ENCODE measurements around the gene EHF. TPM values are rescaled to one million over a fixed set of nuclear protein-coding genes. Genes with fewer than 3 reads are reported as not detected.

The EHF gene
- total and polyA plus RNA-seq, 2 of the 13 experiments (the other 11 are each of a cell fraction or from before 2014, with no cell fraction given), result 0.04 to 0.46 TPM

- POLR2A ChIA-PET, result no interaction called here
- in situ Hi-C loops (cut with HindIII; ENCODE audit: extremely low pct_ligation_motif_present, low pct_unique_long_range_greater_than_20kb), result loop anchor here (10.0 kb wide), 1 partner anchor 115 kb away; no protein-coding TSS in a partner anchor
Measured at GRCh38 chr11:34669458-34669857, 48.6 kb downstream of the EHF start.

DNA sequence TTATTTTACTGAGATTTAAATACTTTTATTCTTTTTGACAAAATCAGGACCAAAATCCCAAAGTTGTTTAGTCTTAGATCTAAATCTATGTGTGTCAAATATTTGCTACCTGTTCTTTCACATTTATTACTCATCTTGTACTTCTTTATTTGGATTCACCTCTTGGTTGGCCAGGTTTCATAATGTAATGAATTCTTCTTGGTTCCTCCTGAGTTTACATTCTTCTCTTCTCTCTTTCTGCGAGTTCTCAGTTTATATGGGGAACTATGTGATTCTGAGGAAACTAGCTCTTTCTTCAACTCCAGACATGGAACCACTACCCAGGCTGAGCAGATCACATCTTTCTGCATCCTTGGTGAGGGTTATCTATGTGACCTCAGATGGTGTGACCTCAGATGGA lies 50.2 kb downstream of the EHF start:
- ATAC-seq (no peak), FAIRE-seq (no peak), DNase-seq (ENCODE audit: low spot score) (no peak)
- Histone ChIP-seq H3K4me3 (replicated peaks in 1 of 3; ENCODE audit: insufficient read depth in 1 of 3, low read depth in 2 of 3, low read length in 3 of 3) (no peak overlapping the region), H4K20me1 (ENCODE audit: insufficient read depth, low read length) (no peaks in the 10 kb centered on the region), H3K27ac (ENCODE audit: extremely low read length, insufficient read depth, low read length) (no peak overlapping the region), H3K9ac (ENCODE audit: insufficient read depth, low read depth, low read length) (no peak overlapping the region), H3K79me2 (ENCODE audit: insufficient read depth, low read length) (no peaks in the 10 kb centered on the region), H3K4me2 (ENCODE audit: low read depth, low read length) (no peak overlapping the region), H3K4me1 (ENCODE audit: insufficient read depth, low read length) (peaks cover 58% of the 10 kb centered on the region), H3K9me3 (ENCODE audit: low read length) (no peaks in the 10 kb centered on the region), H3K36me3 (replicated peaks in 1 of 2; ENCODE audit: control insufficient read depth in 1 of 2, insufficient read depth in 2 of 2, low read length in 2 of 2) (no peaks in the 10 kb centered on the region), H2AFZ (ENCODE audit: low read length) (no peak overlapping the region), H3K27me3 (ENCODE audit: control insufficient read depth in 1 of 2, insufficient read depth in 2 of 2, low read length in 2 of 2) (no peaks in the 10 kb centered on the region)
- ChIA-PET POLR2A (no interaction called here), CTCF (ENCODE audit: low intra/inter-chr PET ratio, low total read pairs) (no interaction called here)
- BruUV-seq (replicated peaks), result no TSS peak
- in situ Hi-C loops (cut with HindIII; ENCODE audit: extremely low pct_ligation_motif_present, low pct_unique_long_range_greater_than_20kb), result no loop called here
- WGBS (ENCODE audit: low lambda C conversion rate), result 97% methylated on average over 1 of the region's 1 CpG
- intact Hi-C loops (cut with micrococcal nuclease; ENCODE audit: unreplicated experiment), result no loop called here
- no peak for TF ChIP-seq TIGD3 (CRISPR knock-in tag; IDR thresholded peaks at IDR 0.05; ENCODE audit: borderline replicate concordance)
- no peak for TF ChIP-seq ZC3H4 (CRISPR knock-in tag; IDR thresholded peaks at IDR 0.05; ENCODE audit: borderline replicate concordance)
- TF ChIP-seq SRSF1 (optimal IDR thresholded peaks at IDR 0.05; ENCODE audit: low read depth, low read length), result no peak
- no peak for TF ChIP-seq FOXA1 (IDR thresholded peaks at IDR 0.05)
- TF ChIP-seq FOXA1 (CRISPR knock-in tag; IDR thresholded peaks at IDR 0.05), result no peak
- TF ChIP-seq HNRNPUL1 (IDR thresholded peaks at IDR 0.05; ENCODE audit: low read depth, low read length), result no peak
- TF ChIP-seq IKZF5 (CRISPR knock-in tag; IDR thresholded peaks at IDR 0.05), result no peak
- TF ChIP-seq ZNF354B (CRISPR knock-in tag; IDR thresholded peaks at IDR 0.05), result no peak
- TF ChIP-seq HNRNPLL (IDR thresholded peaks at IDR 0.05; ENCODE audit: low read depth, low read length, poor library complexity, severe bottlenecking), result no peak
- TF ChIP-seq ZNF724P (CRISPR knock-in tag; IDR thresholded peaks at IDR 0.05; ENCODE audit: borderline replicate concordance), result no peak
- TF ChIP-seq CHCHD3 (CRISPR knock-in tag; IDR thresholded peaks at IDR 0.05), result no peak
- TF ChIP-seq ZNF552 (CRISPR knock-in tag; IDR thresholded peaks at IDR 0.05; ENCODE audit: borderline replicate concordance), result no peak
- TF ChIP-seq ZFAT (CRISPR knock-in tag; conservative IDR thresholded peaks at IDR 0.05), result no peak
- TF ChIP-seq ZNF431 (CRISPR knock-in tag; IDR thresholded peaks at IDR 0.05; ENCODE audit: borderline replicate concordance, low read depth), result no peak
- no peak for TF ChIP-seq HOXA3 (CRISPR knock-in tag; IDR thresholded peaks at IDR 0.05)
- TF ChIP-seq E2F5 (CRISPR knock-in tag; conservative IDR thresholded peaks at IDR 0.05), result no peak

More at GRCh38 chr11:34669458-34669857, 48.6 kb downstream of the EHF start:
- H3K4me2 ChIP-seq (ENCODE audit: low read depth, low read length), result no peak overlapping the region
- H4K20me1 ChIP-seq (ENCODE audit: insufficient read depth, low read length), result no peaks in the 10 kb centered on the region
- FAIRE-seq, result no peak
- no peak overlapping the region for H3K27ac ChIP-seq (ENCODE audit: extremely low read length, insufficient read depth, low read length)
- DNase-seq (ENCODE audit: low spot score), result no peak
- peaks cover 70% of the 10 kb centered on the region for H3K4me1 ChIP-seq (ENCODE audit: insufficient read depth, low read length)
- intact Hi-C loops (cut with micrococcal nuclease; ENCODE audit: unreplicated experiment), result no loop called here
- WGBS (ENCODE audit: low lambda C conversion rate), result 95% methylated on average over 3 of the region's 3 CpGs
- no peak overlapping the region for H3K4me3 ChIP-seq (replicated peaks in 1 of 3; ENCODE audit: insufficient read depth in 1 of 3, low read depth in 2 of 3, low read length in 3 of 3)
- CTCF ChIA-PET (ENCODE audit: low intra/inter-chr PET ratio, low total read pairs), result no interaction called here
- no peaks in the 10 kb centered on the region for H3K9me3 ChIP-seq (ENCODE audit: low read length)
- no peak overlapping the region for H3K9ac ChIP-seq (ENCODE audit: insufficient read depth, low read depth, low read length)
- no peaks in the 10 kb centered on the region for H3K27me3 ChIP-seq (ENCODE audit: control insufficient read depth in 1 of 2, insufficient read depth in 2 of 2, low read length in 2 of 2)
- ATAC-seq, result no peak
- no peaks in the 10 kb centered on the region for H3K79me2 ChIP-seq (ENCODE audit: insufficient read depth, low read length)
- H3K36me3 ChIP-seq (replicated peaks in 1 of 2; ENCODE audit: control insufficient read depth in 1 of 2, insufficient read depth in 2 of 2, low read length in 2 of 2), result no peaks in the 10 kb centered on the region
- TF ChIP-seq NFE2L2 (IDR thresholded peaks at IDR 0.05; ENCODE audit: low read length) (peak; percentile 34; the same call in 1 of the 2 replicates), MAFK (conservative IDR thresholded peaks at IDR 0.05 in 1 of 2, IDR thresholded peaks at IDR 0.05 in 1 of 2; ENCODE audit: low read length in 2 of 2) (0 out of 4 replicates have a peak, but pooled peaks of 1 of the 2 experiments have one; percentile 16), FOXP1 (IDR thresholded peaks at IDR 0.05) (no peak), FOXP1 (CRISPR knock-in tag; IDR thresholded peaks at IDR 0.05) (no peak)
- no peak overlapping the region for H2AFZ ChIP-seq (ENCODE audit: low read length)
- BruUV-seq (replicated peaks), result no TSS peak

All from HepG2 (cell line).